H1 (cell line): Measurements from ENCODE around the gene OR2T27.
"Not testable (repeated sequence)": the region's sequence is repeated elsewhere in the genome, so short reads cannot be mapped to it uniquely, and the experiment has no call there.

Experiments used
- CREB1 ChIP-seq: IDR thresholded peaks from 2 replicates; pipeline ENCODE4 v1.6.1; 2012; ENCODE audit warnings: inconsistent platforms
- CTCF ChIP-seq, 3 experiments: IDR thresholded peaks; 1 replicate in 2 of 3; 2 replicates in 1 of 3; pipeline versions ENCODE4 v1.5.1 to v1.6.1; 2011; ENCODE audit warnings: low read length in 3 of 3, mild to moderate bottlenecking in 3 of 3, inconsistent platforms in 2 of 3, low read depth in 1 of 3, moderate library complexity in 1 of 3; ENCODE audit not compliant: insufficient read depth in 1 of 3; ENCODE audit errors: control extremely low read depth in 1 of 3

GRCh38 chr1:248663453-248664328 lies 8.4 kb upstream of the OR2T27 start:
- not testable (repeated sequence) for TF ChIP-seq CTCF (IDR thresholded peaks at IDR 0.05; ENCODE audit: control extremely low read depth in 1 of 3, insufficient read depth in 1 of 3, low read depth in 1 of 3, low read length in 3 of 3); CREB1
